GM12878 (cell line): ENCODE results near the gene PAQR7. TPM values are rescaled to one million over a fixed set of nuclear protein-coding genes. Genes with fewer than 3 reads are reported as not detected.

ENCODE experiments used
- ATAC-seq: fragments of 200-7000 bp; cut with Tn5 transposase; 3 replicates; pipeline ENCODE4 v1.9.1; 2020; ENCODE audit warnings: mild to moderate bottlenecking, moderate library complexity
- BruUV-seq: library from RNA; stranded (reverse); fragments of 400-500 nt; replicated peaks from 2 replicates; lab custom pipeline; 2021; lab: Mats Ljungman, UMichigan
- CTCF ChIA-PET: fragments of 300-600 bp; sonication (Branson Sonifier 250); formaldehyde crosslinking; extraction: SDS; loops from one replicate; lab custom pipeline; 2021; ENCODE audit warnings: inconsistent platforms; lab: Yijun Ruan, JAX
- POLR2A ChIA-PET: fragments of 350-600 bp; formaldehyde crosslinking; extraction: SDS; loops from one replicate; lab custom pipeline; 2021; ENCODE audit warnings: inconsistent platforms; lab: Charles Lee
- RAD21 ChIA-PET: fragments of 300-600 bp; sonication (Branson Sonifier 250); formaldehyde crosslinking; loops from one replicate; lab custom pipeline; 2023; ENCODE audit warnings: antibody characterized with exemption; ENCODE audit not compliant: unreplicated experiment; lab: Charles Lee
- SMC1A ChIA-PET: fragments of 300-600 bp; sonication (Branson Sonifier 250); formaldehyde crosslinking; loops from one replicate; lab custom pipeline; 2023; ENCODE audit not compliant: unreplicated experiment, uncharacterized antibody; lab: Charles Lee
- DNase-seq: peaks from one replicate; pipeline ENCODE4 v3.0.0-alpha.2; 2011; ENCODE audit warnings: low read depth, low spot score
- FAIRE-seq: peaks from 3 replicates; lab custom pipeline; 2011; peaks lifted over from hg19 to GRCh38; lab: Jason Lieb, UNC
- H2AFZ ChIP-seq: 2 replicates; pipeline ENCODE4 v1.6.0; 2011; ENCODE audit warnings: low read depth, low read length, control low read depth; ENCODE audit not compliant: control insufficient read depth
- H3K27ac ChIP-seq: 2 replicates; pipeline ENCODE4 v1.5.1; 2011; ENCODE audit warnings: control low read depth; ENCODE audit not compliant: control insufficient read depth, insufficient read depth
- H3K27me3 ChIP-seq, 2 experiments: replicated peaks in 1 of 2; 2 replicates each; pipeline versions ENCODE4 v1.6.0 to v1.6.1; 2011; ENCODE audit warnings: low read length in 1 of 2; ENCODE audit not compliant: control insufficient read depth in 2 of 2, insufficient read depth in 2 of 2
- H3K36me3 ChIP-seq, 2 experiments: 2 replicates each; pipeline ENCODE4 v1.5.1; 2011; ENCODE audit warnings: low read length in 1 of 2; ENCODE audit not compliant: control insufficient read depth in 2 of 2, insufficient read depth in 2 of 2
- H3K4me1 ChIP-seq: 2 replicates; pipeline ENCODE4 v1.6.1; 2011; ENCODE audit warnings: mild to moderate bottlenecking, low read length, moderate library complexity, mixed read lengths; ENCODE audit not compliant: control insufficient read depth, insufficient read depth
- H3K4me2 ChIP-seq: 2 replicates; pipeline ENCODE4 v1.6.0; 2011; ENCODE audit warnings: control low read depth; ENCODE audit not compliant: control insufficient read depth, insufficient read depth
- H3K4me3 ChIP-seq: fragments of 200-600 bp; sonication (generic); 2 replicates; pipeline ENCODE4 v1.5.1; 2016
- H3K79me2 ChIP-seq: 2 replicates; pipeline ENCODE4 v1.6.0; 2011; ENCODE audit warnings: low read length; ENCODE audit not compliant: control insufficient read depth, insufficient read depth
- H3K9ac ChIP-seq: 2 replicates; pipeline ENCODE4 v1.8.0; 2011; ENCODE audit warnings: low read length, control low read depth, mixed read lengths; ENCODE audit not compliant: control insufficient read depth, insufficient read depth
- H3K9me3 ChIP-seq: replicated peaks from 3 replicates; pipeline ENCODE4 v1.5.1; 2011; ENCODE audit warnings: mild to moderate bottlenecking, low read length; ENCODE audit not compliant: control insufficient read depth, insufficient read depth
- H4K20me1 ChIP-seq: 2 replicates; pipeline ENCODE4 v1.6.0; 2011; ENCODE audit not compliant: control insufficient read depth, insufficient read depth
- BACH1 ChIP-seq: fragments of 450-650 bp; IDR thresholded peaks from 2 replicates; pipeline ENCODE4 v1.6.1; 2017; ENCODE audit warnings: mild to moderate bottlenecking, borderline replicate concordance
- BHLHE40 ChIP-seq, 2 experiments: fragments of 450-650 bp in 1 of 2; IDR thresholded peaks; 2 replicates each; pipeline ENCODE4 v1.6.1; 2011 to 2017; ENCODE audit warnings: low read depth in 2 of 2, borderline replicate concordance in 1 of 2, improper control_type of control experiment in 1 of 2, low read length in 1 of 2, mild to moderate bottlenecking in 1 of 2
- CEBPB ChIP-seq, 2 experiments: fragments of 150-350 bp in 1 of 2; IDR thresholded peaks; 2 replicates each; pipeline ENCODE4 v1.6.1; 2012 to 2014; ENCODE audit warnings: low read depth in 2 of 2, low read length in 2 of 2, borderline replicate concordance in 1 of 2, inconsistent platforms in 1 of 2
- EZH2 ChIP-seq: IDR thresholded peaks from 2 replicates; pipeline ENCODE4 v1.6.1; 2012; ENCODE audit warnings: low read depth, mild to moderate bottlenecking, control low read depth, inconsistent platforms, low read length, borderline replicate concordance; ENCODE audit not compliant: control insufficient read depth
- HCFC1 ChIP-seq: fragments of 150-350 bp; IDR thresholded peaks from 2 replicates; pipeline ENCODE4 v1.6.1; 2014; ENCODE audit warnings: low read length
- RUNX3 ChIP-seq: IDR thresholded peaks from 2 replicates; pipeline ENCODE4 v1.6.1; 2012; ENCODE audit warnings: low read length, inconsistent platforms
- SUZ12 ChIP-seq: fragments of 200-600 bp; sonication (generic); IDR thresholded peaks from one replicate; pipeline ENCODE4 v1.6.1; 2018; ENCODE audit warnings: antibody characterized with exemption, mild to moderate bottlenecking; ENCODE audit not compliant: unreplicated experiment
- YY1 ChIP-seq: IDR thresholded peaks from 2 replicates; pipeline ENCODE4 v1.6.1; 2011; ENCODE audit warnings: low read depth, mild to moderate bottlenecking, low read length
- WGBS: methylation state at CpG from one replicate; pipeline ENCODE4 v1.1.6; 2016; ENCODE audit warnings: low lambda C conversion rate; ENCODE audit not compliant: insufficient replicate concordance, insufficient coverage; ENCODE audit errors: missing lambda C conversion rate; 5-methylcytosine and 5-hydroxymethylcytosine counted together
- in situ Hi-C: fragments of 300-500 bp; cut with MboI; formaldehyde crosslinking; loops from 9 replicates; pipeline ENCODE4 v1.14.3; 2018; ENCODE audit warnings: mixed read lengths
- intact Hi-C: fragments of 100-400 bp; cut with micrococcal nuclease; formaldehyde crosslinking; loops from one replicate; pipeline ENCODE4 v1.14.2; 2022; ENCODE audit not compliant: unreplicated experiment
- polyA plus RNA-seq, 11 experiments: library from polyadenylated mRNA; depleted of rRNA in 4 of 11; unstranded in 6 of 11; stranded (reverse) in 5 of 11; fragments of >200 nt; fragmentation: Nextera tagmentation in 4 of 11; fragmentation: Illumina TruSeq in 1 of 11; extraction: Ambion mirVana in 4 of 11; extraction: Trizol in 1 of 11; gene quantifications; 1 replicate in 1 of 11; 2 replicates in 10 of 11; pipeline versions ENCODE4 v1.2.1 to v1.2.3, GENCODE V29; 2011 to 2016; ENCODE audit warnings: inconsistent platforms in 2 of 11, missing spikeins in 2 of 11, low read depth in 1 of 11
- total RNA-seq, 4 experiments: library from RNA; depleted of rRNA in 3 of 4; stranded (reverse); fragments of >200 nt in 3 of 4; fragmentation: Illumina TruSeq in 1 of 4; extraction: Trizol in 1 of 4; gene quantifications; 2 replicates each; pipeline versions ENCODE4 v1.2.1 to v1.2.3, GENCODE V29; 2013 to 2021
- TF ChIP-seq, protein P1 (sequence below): fragments of 450-650 bp; IDR thresholded peaks from 2 replicates; pipeline ENCODE4 v1.6.1; 2016; ENCODE audit warnings: mild to moderate bottlenecking
- TF ChIP-seq, protein P2 (sequence below): fragments of 450-650 bp; IDR thresholded peaks from 2 replicates; pipeline ENCODE4 v1.6.1; 2016; ENCODE audit warnings: mild to moderate bottlenecking, moderate library complexity, borderline replicate concordance
- TF ChIP-seq, protein P3 (sequence below): fragments of 450-650 bp; IDR thresholded peaks from 2 replicates; pipeline ENCODE4 v1.6.1; 2017; ENCODE audit warnings: borderline replicate concordance

The PAQR7 gene
- total and polyA plus RNA-seq, 10 of the 15 experiments (the other 5 are each of a cell fraction or from before 2014, with no cell fraction given): 1.1 to 8.8 (median 5.2) TPM

DNA sequence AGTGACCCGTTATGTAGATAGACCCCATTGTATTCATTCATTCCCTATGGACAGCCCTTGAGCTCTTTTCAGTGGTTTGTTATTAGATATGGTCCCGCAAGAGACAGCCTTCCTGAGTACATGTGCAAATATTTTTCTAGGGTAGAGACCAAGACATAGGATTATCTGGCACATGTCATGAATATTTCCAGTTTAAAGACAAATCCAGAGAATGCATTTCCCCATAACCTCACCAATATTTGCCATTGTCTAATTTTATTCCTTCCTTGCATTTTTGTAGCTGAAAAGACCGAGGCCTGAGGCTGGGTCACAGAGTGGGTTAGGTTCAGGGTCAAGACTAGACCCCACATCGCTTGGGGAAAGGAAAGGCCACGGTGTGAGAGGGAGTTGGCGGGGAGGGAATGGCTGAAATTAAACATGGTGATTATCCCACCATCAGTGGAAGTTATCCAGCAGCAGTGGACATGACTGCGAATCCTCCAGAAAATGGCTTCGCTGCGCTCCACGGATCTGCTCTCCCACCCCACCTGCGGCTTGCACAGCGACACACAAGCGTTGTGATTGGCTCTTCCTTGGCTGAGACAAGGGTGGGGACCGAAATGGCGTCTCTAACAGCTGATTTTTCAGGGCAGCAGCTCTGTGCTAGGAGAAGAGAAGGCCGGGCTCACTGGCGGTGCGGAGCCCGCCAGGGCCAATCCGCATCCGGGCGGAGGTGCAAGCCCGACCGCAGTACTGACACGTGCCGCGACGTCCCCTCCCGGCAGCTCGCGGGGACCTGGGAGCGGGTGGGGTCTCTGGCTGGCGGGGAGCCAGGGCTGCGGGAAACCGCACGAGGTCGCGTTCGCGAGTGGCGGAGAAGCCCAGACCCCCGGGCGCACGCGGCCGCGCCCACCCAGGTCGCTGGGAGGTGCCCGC lies 46.8 kb upstream of the PAQR7 start:
- Histone ChIP-seq H3K4me2 (peak overlapping the region; percentile 89), H3K36me3 (no peaks in the 10 kb centered on the region), H4K20me1 (no peaks in the 10 kb centered on the region; the same call in 1 of the 2 replicates), H2AFZ (no peak overlapping the region; the same call in 1 of the 2 replicates), H3K27ac (no peak overlapping the region), H3K9me3 (no peaks in the 10 kb centered on the region), H3K79me2 (no peaks in the 10 kb centered on the region), H3K27me3 (peaks cover 4 to 18% of the 10 kb centered on the region in 2 experiments), H3K4me3 (peak overlapping the region; percentile 35; the same call in 1 of the 2 replicates), H3K9ac (no peak overlapping the region; the same call in 1 of the 2 replicates), H3K4me1 (0 out of 2 replicates have a peak, but pooled peaks cover 5% of the 10 kb centered on the region)
- intact Hi-C loops (no loop called here), in situ Hi-C loops (no loop called here)
- DNase-seq (no peak), FAIRE-seq (no peak), ATAC-seq (peak; percentile 52)
- ChIA-PET SMC1A (interaction anchor here (0.6 to 1.3 kb wide), 2 partner anchors 75 to 1095 kb away, joined by 3 read pairs; partner anchors contain the start of gene PAFAH2), RAD21 (interaction anchor here (1.4 kb wide), 1 partner anchor 75 kb away, joined by 3 read pairs; the partner anchor contains the start of gene PAFAH2), CTCF (interaction anchor here (0.6 kb wide), 1 partner anchor 101 kb away, joined by 3 read pairs; no protein-coding TSS in a partner anchor), POLR2A (no interaction called here)
- WGBS: 12% methylated on average over 49 of the region's 49 CpGs
- TF ChIP-seq, protein P1, sequence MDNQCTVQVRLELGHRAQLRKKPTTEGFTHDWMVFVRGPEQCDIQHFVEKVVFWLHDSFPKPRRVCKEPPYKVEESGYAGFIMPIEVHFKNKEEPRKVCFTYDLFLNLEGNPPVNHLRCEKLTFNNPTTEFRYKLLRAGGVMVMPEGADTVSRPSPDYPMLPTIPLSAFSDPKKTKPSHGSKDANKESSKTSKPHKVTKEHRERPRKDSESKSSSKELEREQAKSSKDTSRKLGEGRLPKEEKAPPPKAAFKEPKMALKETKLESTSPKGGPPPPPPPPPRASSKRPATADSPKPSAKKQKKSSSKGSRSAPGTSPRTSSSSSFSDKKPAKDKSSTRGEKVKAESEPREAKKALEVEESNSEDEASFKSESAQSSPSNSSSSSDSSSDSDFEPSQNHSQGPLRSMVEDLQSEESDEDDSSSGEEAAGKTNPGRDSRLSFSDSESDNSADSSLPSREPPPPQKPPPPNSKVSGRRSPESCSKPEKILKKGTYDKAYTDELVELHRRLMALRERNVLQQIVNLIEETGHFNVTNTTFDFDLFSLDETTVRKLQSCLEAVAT: no peak
- 0 out of 2 replicates have a peak, but pooled peaks have one; percentile 14 for TF ChIP-seq RUNX3
- no peak for TF ChIP-seq CEBPB (IDR thresholded peaks at IDR 0.05; ENCODE audit: borderline replicate concordance in 1 of 2, low read depth in 2 of 2, low read length in 2 of 2)
- TF ChIP-seq YY1: peak; percentile 48
- 0 out of 2 replicates have a peak, but pooled peaks have one; percentile 27 for TF ChIP-seq BACH1
- TF ChIP-seq, protein P2, sequence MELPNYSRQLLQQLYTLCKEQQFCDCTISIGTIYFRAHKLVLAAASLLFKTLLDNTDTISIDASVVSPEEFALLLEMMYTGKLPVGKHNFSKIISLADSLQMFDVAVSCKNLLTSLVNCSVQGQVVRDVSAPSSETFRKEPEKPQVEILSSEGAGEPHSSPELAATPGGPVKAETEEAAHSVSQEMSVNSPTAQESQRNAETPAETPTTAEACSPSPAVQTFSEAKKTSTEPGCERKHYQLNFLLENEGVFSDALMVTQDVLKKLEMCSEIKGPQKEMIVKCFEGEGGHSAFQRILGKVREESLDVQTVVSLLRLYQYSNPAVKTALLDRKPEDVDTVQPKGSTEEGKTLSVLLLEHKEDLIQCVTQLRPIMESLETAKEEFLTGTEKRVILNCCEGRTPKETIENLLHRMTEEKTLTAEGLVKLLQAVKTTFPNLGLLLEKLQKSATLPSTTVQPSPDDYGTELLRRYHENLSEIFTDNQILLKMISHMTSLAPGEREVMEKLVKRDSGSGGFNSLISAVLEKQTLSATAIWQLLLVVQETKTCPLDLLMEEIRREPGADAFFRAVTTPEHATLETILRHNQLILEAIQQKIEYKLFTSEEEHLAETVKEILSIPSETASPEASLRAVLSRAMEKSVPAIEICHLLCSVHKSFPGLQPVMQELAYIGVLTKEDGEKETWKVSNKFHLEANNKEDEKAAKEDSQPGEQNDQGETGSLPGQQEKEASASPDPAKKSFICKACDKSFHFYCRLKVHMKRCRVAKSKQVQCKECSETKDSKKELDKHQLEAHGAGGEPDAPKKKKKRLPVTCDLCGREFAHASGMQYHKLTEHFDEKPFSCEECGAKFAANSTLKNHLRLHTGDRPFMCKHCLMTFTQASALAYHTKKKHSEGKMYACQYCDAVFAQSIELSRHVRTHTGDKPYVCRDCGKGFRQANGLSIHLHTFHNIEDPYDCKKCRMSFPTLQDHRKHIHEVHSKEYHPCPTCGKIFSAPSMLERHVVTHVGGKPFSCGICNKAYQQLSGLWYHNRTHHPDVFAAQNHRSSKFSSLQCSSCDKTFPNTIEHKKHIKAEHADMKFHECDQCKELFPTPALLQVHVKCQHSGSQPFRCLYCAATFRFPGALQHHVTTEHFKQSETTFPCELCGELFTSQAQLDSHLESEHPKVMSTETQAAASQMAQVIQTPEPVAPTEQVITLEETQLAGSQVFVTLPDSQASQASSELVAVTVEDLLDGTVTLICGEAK: no peak
- 0 out of 2 replicates have a peak, but pooled peaks have one; percentile 27 for TF ChIP-seq EZH2
- peak; percentile 21 to 80; a peak in 3 of 4 replicates for TF ChIP-seq BHLHE40 (IDR thresholded peaks at IDR 0.05; ENCODE audit: borderline replicate concordance in 1 of 2, low read depth in 2 of 2, low read length in 1 of 2)
- TF ChIP-seq SUZ12: peak; percentile 57
- TF ChIP-seq, protein P3, sequence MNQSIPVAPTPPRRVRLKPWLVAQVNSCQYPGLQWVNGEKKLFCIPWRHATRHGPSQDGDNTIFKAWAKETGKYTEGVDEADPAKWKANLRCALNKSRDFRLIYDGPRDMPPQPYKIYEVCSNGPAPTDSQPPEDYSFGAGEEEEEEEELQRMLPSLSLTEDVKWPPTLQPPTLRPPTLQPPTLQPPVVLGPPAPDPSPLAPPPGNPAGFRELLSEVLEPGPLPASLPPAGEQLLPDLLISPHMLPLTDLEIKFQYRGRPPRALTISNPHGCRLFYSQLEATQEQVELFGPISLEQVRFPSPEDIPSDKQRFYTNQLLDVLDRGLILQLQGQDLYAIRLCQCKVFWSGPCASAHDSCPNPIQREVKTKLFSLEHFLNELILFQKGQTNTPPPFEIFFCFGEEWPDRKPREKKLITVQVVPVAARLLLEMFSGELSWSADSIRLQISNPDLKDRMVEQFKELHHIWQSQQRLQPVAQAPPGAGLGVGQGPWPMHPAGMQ: no peak
- no peak for TF ChIP-seq HCFC1
- no TSS peak for BruUV-seq
